ENCODE measurements around the gene ZBTB43.

Gene ZBTB43

DNA sequence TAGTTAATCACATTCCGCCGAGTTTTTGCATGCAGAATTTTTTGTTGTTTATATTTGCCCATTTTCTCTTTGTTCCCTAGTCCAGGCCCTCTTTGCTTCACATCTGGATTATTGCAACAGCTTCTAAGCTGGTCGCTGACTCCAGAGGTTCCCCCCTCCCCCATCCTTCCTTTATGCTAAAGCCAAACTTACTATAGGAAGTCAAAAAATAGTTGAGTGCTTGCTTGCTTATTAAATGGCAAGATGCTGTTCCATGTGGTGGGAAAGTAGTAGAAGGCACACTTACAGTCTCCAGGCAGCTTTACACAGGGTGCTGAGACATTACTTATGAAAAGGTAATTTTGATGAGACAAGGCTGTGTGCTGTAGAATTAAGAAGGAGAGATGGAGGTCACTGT lies 56.9 kb downstream of the ZBTB43 start:
- TF ChIP-seq CEBPB (IDR thresholded peaks at IDR 0.05) (no peak), FOXM1 (IDR thresholded peaks at IDR 0.05; ENCODE audit: borderline replicate concordance, low read depth) (no peak), TCF12 (IDR thresholded peaks at IDR 0.05; ENCODE audit: low read depth) (no peak), EP300 (IDR thresholded peaks at IDR 0.05; ENCODE audit: borderline replicate concordance) (no peak)
- TF ChIP-seq, protein P1, sequence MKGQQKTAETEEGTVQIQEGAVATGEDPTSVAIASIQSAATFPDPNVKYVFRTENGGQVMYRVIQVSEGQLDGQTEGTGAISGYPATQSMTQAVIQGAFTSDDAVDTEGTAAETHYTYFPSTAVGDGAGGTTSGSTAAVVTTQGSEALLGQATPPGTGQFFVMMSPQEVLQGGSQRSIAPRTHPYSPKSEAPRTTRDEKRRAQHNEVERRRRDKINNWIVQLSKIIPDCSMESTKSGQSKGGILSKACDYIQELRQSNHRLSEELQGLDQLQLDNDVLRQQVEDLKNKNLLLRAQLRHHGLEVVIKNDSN (IDR thresholded peaks at IDR 0.05), result no peak

DNA sequence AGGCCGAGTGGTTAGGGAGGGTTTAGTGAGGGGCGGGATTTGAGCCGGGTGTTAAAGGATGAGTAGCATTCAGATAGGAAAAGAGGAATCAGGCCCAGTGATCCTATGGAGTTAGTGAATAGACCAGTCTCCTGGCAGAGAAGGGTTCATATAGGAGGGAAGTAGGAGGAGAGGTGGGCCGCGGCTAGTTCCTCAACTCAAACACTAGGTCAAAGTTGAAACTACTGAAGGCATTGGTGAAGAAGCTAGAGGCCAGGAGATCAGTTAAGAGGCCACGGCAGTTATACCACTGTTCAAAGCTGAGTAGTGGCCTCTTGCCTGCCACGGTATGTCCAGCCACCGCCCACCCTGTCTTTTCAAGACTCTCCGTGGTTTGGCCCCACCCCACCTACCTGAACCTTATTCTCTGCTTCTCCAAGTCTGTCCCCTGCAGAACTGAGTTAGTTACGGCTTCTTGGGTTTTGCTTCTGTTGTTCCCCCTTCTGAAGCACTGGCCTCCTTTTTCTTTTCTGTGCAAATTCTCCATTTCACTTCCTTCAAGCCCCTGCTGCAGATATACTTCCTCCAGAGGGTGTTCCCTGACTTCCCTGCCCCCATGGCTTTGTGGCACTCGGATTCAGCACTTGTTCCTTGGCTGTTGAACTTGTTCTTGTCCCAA lies 57.4 kb downstream of the ZBTB43 start:
- no peak for TF ChIP-seq ZBTB7A (IDR thresholded peaks at IDR 0.05; ENCODE audit: low read depth)
- TF ChIP-seq NFIC (IDR thresholded peaks at IDR 0.05), result no peak
- no peak for TF ChIP-seq RAD21 (IDR thresholded peaks at IDR 0.05; ENCODE audit: low read depth)
- TF ChIP-seq EGR1 (IDR thresholded peaks at IDR 0.05), result no peak
- no peak for TF ChIP-seq YY1 (IDR thresholded peaks at IDR 0.05; ENCODE audit: low read depth)
- TF ChIP-seq, protein P2, sequence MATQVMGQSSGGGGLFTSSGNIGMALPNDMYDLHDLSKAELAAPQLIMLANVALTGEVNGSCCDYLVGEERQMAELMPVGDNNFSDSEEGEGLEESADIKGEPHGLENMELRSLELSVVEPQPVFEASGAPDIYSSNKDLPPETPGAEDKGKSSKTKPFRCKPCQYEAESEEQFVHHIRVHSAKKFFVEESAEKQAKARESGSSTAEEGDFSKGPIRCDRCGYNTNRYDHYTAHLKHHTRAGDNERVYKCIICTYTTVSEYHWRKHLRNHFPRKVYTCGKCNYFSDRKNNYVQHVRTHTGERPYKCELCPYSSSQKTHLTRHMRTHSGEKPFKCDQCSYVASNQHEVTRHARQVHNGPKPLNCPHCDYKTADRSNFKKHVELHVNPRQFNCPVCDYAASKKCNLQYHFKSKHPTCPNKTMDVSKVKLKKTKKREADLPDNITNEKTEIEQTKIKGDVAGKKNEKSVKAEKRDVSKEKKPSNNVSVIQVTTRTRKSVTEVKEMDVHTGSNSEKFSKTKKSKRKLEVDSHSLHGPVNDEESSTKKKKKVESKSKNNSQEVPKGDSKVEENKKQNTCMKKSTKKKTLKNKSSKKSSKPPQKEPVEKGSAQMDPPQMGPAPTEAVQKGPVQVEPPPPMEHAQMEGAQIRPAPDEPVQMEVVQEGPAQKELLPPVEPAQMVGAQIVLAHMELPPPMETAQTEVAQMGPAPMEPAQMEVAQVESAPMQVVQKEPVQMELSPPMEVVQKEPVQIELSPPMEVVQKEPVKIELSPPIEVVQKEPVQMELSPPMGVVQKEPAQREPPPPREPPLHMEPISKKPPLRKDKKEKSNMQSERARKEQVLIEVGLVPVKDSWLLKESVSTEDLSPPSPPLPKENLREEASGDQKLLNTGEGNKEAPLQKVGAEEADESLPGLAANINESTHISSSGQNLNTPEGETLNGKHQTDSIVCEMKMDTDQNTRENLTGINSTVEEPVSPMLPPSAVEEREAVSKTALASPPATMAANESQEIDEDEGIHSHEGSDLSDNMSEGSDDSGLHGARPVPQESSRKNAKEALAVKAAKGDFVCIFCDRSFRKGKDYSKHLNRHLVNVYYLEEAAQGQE (IDR thresholded peaks at IDR 0.05; ENCODE audit: low read depth), result no peak
- TF ChIP-seq TEAD4 (IDR thresholded peaks at IDR 0.05), result no peak
- no peak for TF ChIP-seq FOXM1 (IDR thresholded peaks at IDR 0.05; ENCODE audit: borderline replicate concordance, low read depth)
- no peak for TF ChIP-seq CEBPB (IDR thresholded peaks at IDR 0.05)
- TF ChIP-seq, protein P1 (IDR thresholded peaks at IDR 0.05), result no peak
- TF ChIP-seq TCF12 (IDR thresholded peaks at IDR 0.05; ENCODE audit: low read depth), result no peak

DNA sequence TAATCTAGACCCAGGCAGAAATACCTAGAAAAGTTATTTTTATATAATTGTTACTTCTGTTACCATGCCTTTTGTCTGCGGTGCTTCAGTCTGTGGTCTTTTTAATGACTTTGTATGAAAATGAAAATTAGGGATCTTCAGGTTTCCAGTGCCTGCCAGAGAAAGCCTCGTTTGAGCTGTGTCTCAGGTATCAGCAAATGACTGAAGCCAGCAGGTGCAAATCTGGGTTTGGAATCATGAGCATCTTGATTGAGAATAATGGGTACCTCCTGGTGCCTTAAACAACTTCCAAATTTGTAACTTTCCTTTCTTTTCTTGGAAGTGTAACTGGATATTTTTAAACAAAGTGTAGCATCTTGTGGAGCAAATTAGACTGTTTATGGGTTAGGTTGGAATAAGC lies 59.9 kb downstream of the ZBTB43 start:
- TF ChIP-seq CEBPB (IDR thresholded peaks at IDR 0.05), result no peak

DNA sequence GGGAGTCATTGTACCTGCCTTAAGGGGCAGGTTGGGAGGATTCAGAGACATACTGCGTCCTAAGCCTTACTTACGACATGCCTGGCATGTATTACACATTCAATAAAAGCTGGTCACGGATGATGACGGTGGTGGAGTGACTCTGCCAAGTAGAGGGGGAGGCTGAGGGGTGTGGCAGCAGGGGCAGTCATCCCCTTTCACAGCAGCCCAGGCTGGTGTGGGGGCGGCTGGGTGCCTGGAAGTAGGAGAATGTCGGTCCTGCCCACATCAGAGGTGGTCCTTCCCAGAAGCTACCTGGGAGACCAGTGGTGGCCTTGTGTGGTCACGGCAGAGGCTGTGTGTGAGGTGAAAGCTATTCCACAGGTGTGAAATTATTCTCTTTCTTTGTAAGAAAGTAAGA lies 64.5 kb downstream of the ZBTB43 start:
- TF ChIP-seq TAF1 (IDR thresholded peaks at IDR 0.05; ENCODE audit: low read depth) (no peak), EGR1 (IDR thresholded peaks at IDR 0.05) (0 out of 2 replicates have a peak, but pooled peaks have one; percentile 16), RAD21 (IDR thresholded peaks at IDR 0.05; ENCODE audit: low read depth) (no peak), YY1 (IDR thresholded peaks at IDR 0.05; ENCODE audit: low read depth) (no peak), TEAD4 (IDR thresholded peaks at IDR 0.05) (no peak)
- TF ChIP-seq, protein P1 (IDR thresholded peaks at IDR 0.05), result no peak

DNA sequence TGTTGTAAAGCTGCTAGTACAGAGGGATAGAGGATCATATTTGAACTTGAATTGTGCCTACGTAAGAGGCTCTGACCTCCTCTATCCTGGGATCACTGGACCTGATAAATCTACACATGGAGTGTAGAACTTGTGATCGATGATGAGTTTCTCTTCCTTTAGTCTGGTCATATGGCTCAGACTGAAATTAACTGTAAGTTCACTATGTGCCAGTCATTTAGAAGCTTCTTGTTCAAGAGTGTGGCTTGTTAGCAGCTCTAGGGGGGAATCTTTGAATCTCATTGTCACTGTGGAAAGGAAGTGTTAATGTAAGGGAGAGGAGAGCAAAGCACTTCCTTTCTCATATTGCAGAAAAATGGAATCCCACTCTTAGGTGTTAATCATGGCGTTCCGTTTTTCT lies 67.7 kb downstream of the ZBTB43 start:
- TF ChIP-seq CREB1 (IDR thresholded peaks at IDR 0.05; ENCODE audit: low read depth), result no peak
- TF ChIP-seq, protein P1 (IDR thresholded peaks at IDR 0.05), result no peak
- TF ChIP-seq TAF1 (IDR thresholded peaks at IDR 0.05; ENCODE audit: low read depth), result no peak
- no peak for TF ChIP-seq CEBPB (IDR thresholded peaks at IDR 0.05)
- TF ChIP-seq, protein P2 (IDR thresholded peaks at IDR 0.05; ENCODE audit: low read depth), result no peak
- TF ChIP-seq ZBTB7A (IDR thresholded peaks at IDR 0.05; ENCODE audit: low read depth), result no peak
- no peak for TF ChIP-seq FOXM1 (IDR thresholded peaks at IDR 0.05; ENCODE audit: borderline replicate concordance, low read depth)
- no peak for TF ChIP-seq EGR1 (IDR thresholded peaks at IDR 0.05)
- no peak for TF ChIP-seq EP300 (IDR thresholded peaks at IDR 0.05; ENCODE audit: borderline replicate concordance)
- TF ChIP-seq TCF12 (IDR thresholded peaks at IDR 0.05; ENCODE audit: low read depth), result no peak
- no peak for TF ChIP-seq YY1 (IDR thresholded peaks at IDR 0.05; ENCODE audit: low read depth)
- TF ChIP-seq RAD21 (IDR thresholded peaks at IDR 0.05; ENCODE audit: low read depth), result no peak
- TF ChIP-seq, protein P3, sequence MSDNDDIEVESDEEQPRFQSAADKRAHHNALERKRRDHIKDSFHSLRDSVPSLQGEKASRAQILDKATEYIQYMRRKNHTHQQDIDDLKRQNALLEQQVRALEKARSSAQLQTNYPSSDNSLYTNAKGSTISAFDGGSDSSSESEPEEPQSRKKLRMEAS (IDR thresholded peaks at IDR 0.05), result no peak
- no peak for TF ChIP-seq TEAD4 (IDR thresholded peaks at IDR 0.05)
- TF ChIP-seq NFIC (IDR thresholded peaks at IDR 0.05), result no peak
